Sigmoid colon (tissue), 4 donors: ENCODE measurements around the gene ERI3.

Experiments
- CTCF ChIP-seq, 4 experiments: fragments of 450-650 bp in 3 of 4; fragments of 200-600 bp in 1 of 4; IDR thresholded peaks; one replicate each; pipeline ENCODE4 v1.5.1; 2016 to 2019; ENCODE audit warnings: antibody characterized with exemption in 4 of 4, mild to moderate bottlenecking in 3 of 4, moderate library complexity in 2 of 4
- EP300 ChIP-seq, 4 donors: sonication (generic); formaldehyde crosslinking; IDR thresholded peaks; one replicate each; pipeline ENCODE4 v1.6.1; 2017; ENCODE audit warnings: antibody characterized with exemption in 4 of 4

DNA sequence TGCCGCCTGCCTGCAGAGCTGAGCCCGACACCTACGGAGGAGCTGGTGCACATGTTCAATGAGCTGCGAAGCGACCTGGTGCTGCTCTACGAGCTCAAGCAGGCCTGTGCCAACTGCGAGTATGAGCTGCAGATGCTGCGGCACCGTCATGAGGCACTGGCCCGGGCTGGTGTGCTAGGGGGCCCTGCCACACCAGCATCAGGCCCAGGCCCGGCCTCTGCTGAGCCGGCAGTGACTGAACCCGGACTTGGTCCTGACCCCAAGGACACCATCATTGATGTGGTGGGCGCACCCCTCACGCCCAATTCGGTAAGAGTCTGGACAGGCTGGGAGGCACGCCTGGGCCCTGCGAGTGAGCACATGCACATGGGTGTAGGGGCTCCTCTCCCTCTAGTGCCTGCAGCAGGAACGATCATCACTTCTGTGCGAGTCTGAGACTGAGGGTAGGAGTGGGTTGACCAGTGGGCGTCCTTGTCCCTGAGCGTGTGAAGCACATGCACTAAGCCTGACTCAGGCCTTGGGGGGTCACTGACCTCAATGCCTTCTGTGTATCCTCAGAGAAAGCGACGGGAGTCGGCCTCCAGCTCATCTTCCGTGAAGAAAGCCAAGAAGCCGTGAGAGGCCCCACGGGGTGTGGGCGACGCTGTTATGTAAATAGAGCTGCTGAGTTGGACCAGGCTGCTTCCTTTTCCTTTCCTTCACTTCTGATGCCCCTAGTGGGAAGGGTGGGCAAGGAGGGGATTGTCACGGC, 134.9 kb downstream of the ERI3 start:
- TF ChIP-seq CTCF (IDR thresholded peaks at IDR 0.05) (no peak), EP300 (IDR thresholded peaks at IDR 0.05) (no peak)
